GM12878 (cell line): Measurements from ENCODE around the gene NARF. TPM values are rescaled to one million over a fixed set of nuclear protein-coding genes. Genes with fewer than 3 reads are reported as not detected.

Source experiments
- ATAC-seq: fragments of 200-7000 bp; cut with Tn5 transposase; 3 replicates; pipeline ENCODE4 v1.9.1; 2020; ENCODE audit warnings: mild to moderate bottlenecking, moderate library complexity
- BruUV-seq: library from RNA; stranded (reverse); fragments of 400-500 nt; replicated peaks from 2 replicates; lab custom pipeline; 2021; lab: Mats Ljungman, UMichigan
- CTCF ChIA-PET: fragments of 300-600 bp; sonication (Branson Sonifier 250); formaldehyde crosslinking; extraction: SDS; loops from one replicate; lab custom pipeline; 2021; ENCODE audit warnings: inconsistent platforms; lab: Yijun Ruan, JAX
- POLR2A ChIA-PET: fragments of 350-600 bp; formaldehyde crosslinking; extraction: SDS; loops from one replicate; lab custom pipeline; 2021; ENCODE audit warnings: inconsistent platforms; lab: Charles Lee
- RAD21 ChIA-PET: fragments of 300-600 bp; sonication (Branson Sonifier 250); formaldehyde crosslinking; loops from one replicate; lab custom pipeline; 2023; ENCODE audit warnings: antibody characterized with exemption; ENCODE audit not compliant: unreplicated experiment; lab: Charles Lee
- SMC1A ChIA-PET: fragments of 300-600 bp; sonication (Branson Sonifier 250); formaldehyde crosslinking; loops from one replicate; lab custom pipeline; 2023; ENCODE audit not compliant: unreplicated experiment, uncharacterized antibody; lab: Charles Lee
- DNase-seq: peaks from one replicate; pipeline ENCODE4 v3.0.0-alpha.2; 2011; ENCODE audit warnings: low read depth, low spot score
- FAIRE-seq: peaks from 3 replicates; lab custom pipeline; 2011; peaks lifted over from hg19 to GRCh38; lab: Jason Lieb, UNC
- H2AFZ ChIP-seq: 2 replicates; pipeline ENCODE4 v1.6.0; 2011; ENCODE audit warnings: low read depth, low read length, control low read depth; ENCODE audit not compliant: control insufficient read depth
- H3K27ac ChIP-seq: 2 replicates; pipeline ENCODE4 v1.5.1; 2011; ENCODE audit warnings: control low read depth; ENCODE audit not compliant: control insufficient read depth, insufficient read depth
- H3K27me3 ChIP-seq, 2 experiments: replicated peaks in 1 of 2; 2 replicates each; pipeline versions ENCODE4 v1.6.0 to v1.6.1; 2011; ENCODE audit warnings: low read length in 1 of 2; ENCODE audit not compliant: control insufficient read depth in 2 of 2, insufficient read depth in 2 of 2
- H3K36me3 ChIP-seq, 2 experiments: 2 replicates each; pipeline ENCODE4 v1.5.1; 2011; ENCODE audit warnings: low read length in 1 of 2; ENCODE audit not compliant: control insufficient read depth in 2 of 2, insufficient read depth in 2 of 2
- H3K4me1 ChIP-seq: 2 replicates; pipeline ENCODE4 v1.6.1; 2011; ENCODE audit warnings: mild to moderate bottlenecking, low read length, moderate library complexity, mixed read lengths; ENCODE audit not compliant: control insufficient read depth, insufficient read depth
- H3K4me2 ChIP-seq: 2 replicates; pipeline ENCODE4 v1.6.0; 2011; ENCODE audit warnings: control low read depth; ENCODE audit not compliant: control insufficient read depth, insufficient read depth
- H3K4me3 ChIP-seq: fragments of 200-600 bp; sonication (generic); 2 replicates; pipeline ENCODE4 v1.5.1; 2016
- H3K79me2 ChIP-seq: 2 replicates; pipeline ENCODE4 v1.6.0; 2011; ENCODE audit warnings: low read length; ENCODE audit not compliant: control insufficient read depth, insufficient read depth
- H3K9ac ChIP-seq: 2 replicates; pipeline ENCODE4 v1.8.0; 2011; ENCODE audit warnings: low read length, control low read depth, mixed read lengths; ENCODE audit not compliant: control insufficient read depth, insufficient read depth
- H3K9me3 ChIP-seq: replicated peaks from 3 replicates; pipeline ENCODE4 v1.5.1; 2011; ENCODE audit warnings: mild to moderate bottlenecking, low read length; ENCODE audit not compliant: control insufficient read depth, insufficient read depth
- H4K20me1 ChIP-seq: 2 replicates; pipeline ENCODE4 v1.6.0; 2011; ENCODE audit not compliant: control insufficient read depth, insufficient read depth
- BRCA1 ChIP-seq: IDR thresholded peaks from 2 replicates; pipeline ENCODE4 v1.6.1; 2011; ENCODE audit warnings: low read depth, low read length, improper control_type of control experiment
- CHD2 ChIP-seq: IDR thresholded peaks from 2 replicates; pipeline ENCODE4 v1.6.1; 2011; ENCODE audit warnings: low read depth, low read length, improper control_type of control experiment, borderline replicate concordance
- CHD4 ChIP-seq: fragments of 200-600 bp; sonication (generic); IDR thresholded peaks from 2 replicates; pipeline ENCODE4 v1.6.1; 2016; ENCODE audit warnings: mild to moderate bottlenecking
- JUND ChIP-seq: IDR thresholded peaks from 2 replicates; pipeline ENCODE4 v1.6.1; 2012; ENCODE audit warnings: low read depth, mild to moderate bottlenecking, low read length, improper control_type of control experiment, moderate library complexity
- MYB ChIP-seq: fragments of 150-350 bp; IDR thresholded peaks from 2 replicates; pipeline ENCODE4 v1.6.1; 2014; ENCODE audit warnings: mild to moderate bottlenecking, low read depth, low read length, borderline replicate concordance
- NBN ChIP-seq: fragments of 450-650 bp; IDR thresholded peaks from 2 replicates; pipeline ENCODE4 v1.6.1; 2016
- RBBP5 ChIP-seq: fragments of 200-600 bp; sonication (generic); conservative IDR thresholded peaks from 2 replicates; pipeline ENCODE4 v1.6.1; 2016
- TCF3 ChIP-seq: IDR thresholded peaks from 2 replicates; pipeline ENCODE4 v1.6.1; 2012; ENCODE audit warnings: low read depth, mild to moderate bottlenecking, low read length, borderline replicate concordance; ENCODE audit not compliant: insufficient read depth
- TCF7 ChIP-seq: IDR thresholded peaks from 2 replicates; pipeline ENCODE4 v1.6.1; 2014; ENCODE audit warnings: antibody characterized with exemption, borderline replicate concordance
- YY1 ChIP-seq: IDR thresholded peaks from 2 replicates; pipeline ENCODE4 v1.6.1; 2011; ENCODE audit warnings: low read depth, mild to moderate bottlenecking, low read length
- ZNF207 ChIP-seq: fragments of 450-650 bp; IDR thresholded peaks from 2 replicates; pipeline ENCODE4 v1.6.1; 2014; ENCODE audit warnings: antibody characterized with exemption, mild to moderate bottlenecking, borderline replicate concordance
- ZNF622 ChIP-seq: fragments of 450-650 bp; IDR thresholded peaks from 2 replicates; pipeline ENCODE4 v1.6.1; 2017; ENCODE audit warnings: mild to moderate bottlenecking, inconsistent platforms
- WGBS: methylation state at CpG from one replicate; pipeline ENCODE4 v1.1.6; 2016; ENCODE audit warnings: low lambda C conversion rate; ENCODE audit not compliant: insufficient replicate concordance, insufficient coverage; ENCODE audit errors: missing lambda C conversion rate; 5-methylcytosine and 5-hydroxymethylcytosine counted together
- in situ Hi-C: fragments of 300-500 bp; cut with MboI; formaldehyde crosslinking; loops from 9 replicates; pipeline ENCODE4 v1.14.3; 2018; ENCODE audit warnings: mixed read lengths
- intact Hi-C: fragments of 100-400 bp; cut with micrococcal nuclease; formaldehyde crosslinking; loops from one replicate; pipeline ENCODE4 v1.14.2; 2022; ENCODE audit not compliant: unreplicated experiment
- polyA plus RNA-seq, 11 experiments: library from polyadenylated mRNA; depleted of rRNA in 4 of 11; unstranded in 6 of 11; stranded (reverse) in 5 of 11; fragments of >200 nt; fragmentation: Nextera tagmentation in 4 of 11; fragmentation: Illumina TruSeq in 1 of 11; extraction: Ambion mirVana in 4 of 11; extraction: Trizol in 1 of 11; gene quantifications; 1 replicate in 1 of 11; 2 replicates in 10 of 11; pipeline versions ENCODE4 v1.2.1 to v1.2.3, GENCODE V29; 2011 to 2016; ENCODE audit warnings: inconsistent platforms in 2 of 11, missing spikeins in 2 of 11, low read depth in 1 of 11
- total RNA-seq, 4 experiments: library from RNA; depleted of rRNA in 3 of 4; stranded (reverse); fragments of >200 nt in 3 of 4; fragmentation: Illumina TruSeq in 1 of 4; extraction: Trizol in 1 of 4; gene quantifications; 2 replicates each; pipeline versions ENCODE4 v1.2.1 to v1.2.3, GENCODE V29; 2013 to 2021
- TF ChIP-seq, protein P1 (sequence below): fragments of 450-650 bp; IDR thresholded peaks from 2 replicates; pipeline ENCODE4 v1.6.1; 2017; ENCODE audit warnings: mild to moderate bottlenecking, moderate library complexity

The NARF gene
- total and polyA plus RNA-seq, 10 of the 15 experiments (the other 5 are each of a cell fraction or from before 2014, with no cell fraction given): 16.7 to 126 (median 47.5) TPM

- H3K79me2 ChIP-seq: peaks cover 10% of the 10 kb centered on the region
- POLR2A ChIA-PET: interaction anchor here (0.5 kb wide), 1 partner anchor 308 kb away, joined by 4 read pairs; no protein-coding TSS in a partner anchor
Observed at GRCh38 chr17:82463391-82463790, 4.8 kb downstream of the NARF start.

More at GRCh38 chr17:82463391-82463790, 4.8 kb downstream of the NARF start:
- SMC1A ChIA-PET: interaction anchor here (1.0 kb wide), 1 partner anchor 13 kb away, joined by 3 read pairs; no protein-coding TSS in a partner anchor
- WGBS: 91% methylated on average over 6 of the region's 6 CpGs
- Histone ChIP-seq H3K4me3 (no peak overlapping the region), H3K27me3 (no peaks in the 10 kb centered on the region), H3K4me1 (no peaks in the 10 kb centered on the region), H3K27ac (no peak overlapping the region), H3K9me3 (no peaks in the 10 kb centered on the region), H2AFZ (no peak overlapping the region), H3K36me3 (peaks cover 17 to 54% of the 10 kb centered on the region in 2 experiments), H4K20me1 (no peaks in the 10 kb centered on the region; the same call in 1 of the 2 replicates), H3K4me2 (no peak overlapping the region), H3K9ac (no peak overlapping the region)
- no TSS peak for BruUV-seq
- DNase-seq (no peak), ATAC-seq (no peak), FAIRE-seq (no peak)
- CTCF ChIA-PET: interaction anchor here (0.6 to 1.2 kb wide), 2 partner anchors 86 to 209 kb away, joined by 3 to 5 read pairs; no protein-coding TSS in a partner anchor
- RAD21 ChIA-PET: no interaction called here
- in situ Hi-C loops (no loop called here), intact Hi-C loops (no loop called here)
- no peak for TF ChIP-seq TCF7
- no peak for TF ChIP-seq JUND
- TF ChIP-seq CHD4: no peak
- TF ChIP-seq, protein P1, sequence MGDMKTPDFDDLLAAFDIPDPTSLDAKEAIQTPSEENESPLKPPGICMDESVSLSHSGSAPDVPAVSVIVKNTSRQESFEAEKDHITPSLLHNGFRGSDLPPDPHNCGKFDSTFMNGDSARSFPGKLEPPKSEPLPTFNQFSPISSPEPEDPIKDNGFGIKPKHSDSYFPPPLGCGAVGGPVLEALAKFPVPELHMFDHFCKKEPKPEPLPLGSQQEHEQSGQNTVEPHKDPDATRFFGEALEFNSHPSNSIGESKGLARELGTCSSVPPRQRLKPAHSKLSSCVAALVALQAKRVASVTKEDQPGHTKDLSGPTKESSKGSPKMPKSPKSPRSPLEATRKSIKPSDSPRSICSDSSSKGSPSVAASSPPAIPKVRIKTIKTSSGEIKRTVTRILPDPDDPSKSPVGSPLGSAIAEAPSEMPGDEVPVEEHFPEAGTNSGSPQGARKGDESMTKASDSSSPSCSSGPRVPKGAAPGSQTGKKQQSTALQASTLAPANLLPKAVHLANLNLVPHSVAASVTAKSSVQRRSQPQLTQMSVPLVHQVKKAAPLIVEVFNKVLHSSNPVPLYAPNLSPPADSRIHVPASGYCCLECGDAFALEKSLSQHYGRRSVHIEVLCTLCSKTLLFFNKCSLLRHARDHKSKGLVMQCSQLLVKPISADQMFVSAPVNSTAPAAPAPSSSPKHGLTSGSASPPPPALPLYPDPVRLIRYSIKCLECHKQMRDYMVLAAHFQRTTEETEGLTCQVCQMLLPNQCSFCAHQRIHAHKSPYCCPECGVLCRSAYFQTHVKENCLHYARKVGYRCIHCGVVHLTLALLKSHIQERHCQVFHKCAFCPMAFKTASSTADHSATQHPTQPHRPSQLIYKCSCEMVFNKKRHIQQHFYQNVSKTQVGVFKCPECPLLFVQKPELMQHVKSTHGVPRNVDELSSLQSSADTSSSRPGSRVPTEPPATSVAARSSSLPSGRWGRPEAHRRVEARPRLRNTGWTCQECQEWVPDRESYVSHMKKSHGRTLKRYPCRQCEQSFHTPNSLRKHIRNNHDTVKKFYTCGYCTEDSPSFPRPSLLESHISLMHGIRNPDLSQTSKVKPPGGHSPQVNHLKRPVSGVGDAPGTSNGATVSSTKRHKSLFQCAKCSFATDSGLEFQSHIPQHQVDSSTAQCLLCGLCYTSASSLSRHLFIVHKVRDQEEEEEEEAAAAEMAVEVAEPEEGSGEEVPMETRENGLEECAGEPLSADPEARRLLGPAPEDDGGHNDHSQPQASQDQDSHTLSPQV: no peak
- no peak for TF ChIP-seq ZNF207
- no peak for TF ChIP-seq YY1
- TF ChIP-seq BRCA1: no peak
- no peak for TF ChIP-seq TCF3
- no peak for TF ChIP-seq CHD2
- no peak for TF ChIP-seq ZNF622
- TF ChIP-seq MYB: no peak
- no peak for TF ChIP-seq RBBP5
- no peak for TF ChIP-seq NBN
